ENCODE results near the gene MYLK. TPM values are rescaled to one million over a fixed set of nuclear protein-coding genes. Genes with fewer than 3 reads are reported as not detected.
A peak's percentile ranks its signal among the peaks of the same experiment; 100 is the strongest.

Gene MYLK
- total and polyA plus RNA-seq, 2 experiments from 2014 or later: 13.1 to 27.1 TPM

DNA sequence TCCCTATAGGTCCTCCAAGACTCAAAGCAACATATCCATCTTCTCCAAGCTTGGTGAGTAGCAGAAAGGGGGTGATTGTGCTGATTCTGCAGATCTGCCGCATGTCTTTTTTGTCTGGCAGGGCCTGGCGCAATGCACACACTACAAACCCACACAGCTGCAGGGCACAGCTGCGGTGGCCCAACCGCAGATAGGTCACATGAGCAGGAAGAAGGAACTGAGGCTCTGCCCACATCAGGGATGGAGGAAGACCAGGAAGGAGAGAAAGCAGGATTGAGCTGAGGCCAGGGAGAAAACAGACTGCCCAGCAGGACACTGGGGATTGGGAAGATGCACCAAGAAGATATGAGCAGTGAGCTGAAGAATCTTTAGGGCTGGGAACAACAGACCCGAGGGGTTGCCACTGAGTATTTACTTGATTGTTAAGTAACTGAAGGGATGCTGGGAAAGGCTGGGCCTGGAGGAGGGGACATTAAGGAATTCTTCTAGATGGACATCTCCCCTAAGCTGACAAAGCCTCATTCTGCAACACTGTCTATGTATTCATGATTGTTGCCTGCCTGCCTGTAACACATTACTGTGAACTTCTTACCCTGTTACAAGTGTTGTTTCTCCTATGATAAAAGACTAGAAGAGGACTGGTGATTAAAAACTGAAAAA lies 126.7 kb downstream of the MYLK start:
- WGBS (ENCODE audit: low lambda C conversion rate, missing lambda C conversion rate): 81% methylated on average over 5 of the region's 5 CpGs

DNA sequence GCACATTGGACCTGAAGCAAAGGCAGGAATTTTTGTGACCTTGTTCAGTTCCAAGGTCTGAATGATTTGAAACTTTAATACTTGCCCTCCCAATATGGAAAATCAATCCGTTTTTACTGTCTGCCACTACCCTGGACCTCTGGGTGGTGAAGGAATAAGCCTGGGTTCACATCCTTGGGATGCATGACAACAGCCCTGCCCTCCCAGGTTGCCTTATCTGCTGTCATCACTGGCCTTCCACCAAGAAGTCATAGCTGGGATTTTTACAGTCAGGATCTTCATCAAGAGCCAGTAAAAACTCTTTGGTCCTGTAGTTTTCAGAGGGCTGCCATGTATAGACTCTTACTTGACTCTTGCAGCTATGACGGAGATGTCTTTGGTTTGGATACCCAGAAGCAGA lies 128.6 kb downstream of the MYLK start:
- Histone ChIP-seq H4K20me1 (ENCODE audit: insufficient read depth, poor library complexity, severe bottlenecking) (no peaks in the 10 kb centered on the region), H2AFZ (no peak overlapping the region), H3K27ac (no peak overlapping the region), H3K36me3 (replicated peaks; ENCODE audit: insufficient read depth, low read depth) (no peaks in the 10 kb centered on the region), H3K4me1 (ENCODE audit: insufficient read depth) (peaks cover 14% of the 10 kb centered on the region), H3K27me3 (no peaks in the 10 kb centered on the region), H3K9me2 (replicated peaks; ENCODE audit: insufficient read depth) (no peaks in the 10 kb centered on the region), H3K4me2 (peak overlapping the region; percentile 54), H3K79me2 (no peaks in the 10 kb centered on the region), H3K4me3 (no peak overlapping the region), H3K9me3 (ENCODE audit: low read depth) (no peaks in the 10 kb centered on the region)
- WGBS (ENCODE audit: low lambda C conversion rate, missing lambda C conversion rate): 86% methylated on average over 2 of the region's 2 CpGs
- DNase-seq (ENCODE audit: low spot score): no peak
- TF ChIP-seq EZH2phosphoT487 (IDR thresholded peaks at IDR 0.05; ENCODE audit: low read depth, severe bottlenecking, unreplicated experiment): no peak
- TF ChIP-seq, protein P1, sequence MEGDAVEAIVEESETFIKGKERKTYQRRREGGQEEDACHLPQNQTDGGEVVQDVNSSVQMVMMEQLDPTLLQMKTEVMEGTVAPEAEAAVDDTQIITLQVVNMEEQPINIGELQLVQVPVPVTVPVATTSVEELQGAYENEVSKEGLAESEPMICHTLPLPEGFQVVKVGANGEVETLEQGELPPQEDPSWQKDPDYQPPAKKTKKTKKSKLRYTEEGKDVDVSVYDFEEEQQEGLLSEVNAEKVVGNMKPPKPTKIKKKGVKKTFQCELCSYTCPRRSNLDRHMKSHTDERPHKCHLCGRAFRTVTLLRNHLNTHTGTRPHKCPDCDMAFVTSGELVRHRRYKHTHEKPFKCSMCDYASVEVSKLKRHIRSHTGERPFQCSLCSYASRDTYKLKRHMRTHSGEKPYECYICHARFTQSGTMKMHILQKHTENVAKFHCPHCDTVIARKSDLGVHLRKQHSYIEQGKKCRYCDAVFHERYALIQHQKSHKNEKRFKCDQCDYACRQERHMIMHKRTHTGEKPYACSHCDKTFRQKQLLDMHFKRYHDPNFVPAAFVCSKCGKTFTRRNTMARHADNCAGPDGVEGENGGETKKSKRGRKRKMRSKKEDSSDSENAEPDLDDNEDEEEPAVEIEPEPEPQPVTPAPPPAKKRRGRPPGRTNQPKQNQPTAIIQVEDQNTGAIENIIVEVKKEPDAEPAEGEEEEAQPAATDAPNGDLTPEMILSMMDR (IDR thresholded peaks at IDR 0.05; ENCODE audit: poor library complexity): no peak

More for the DNA sequence above, 126.7 kb downstream of the MYLK start:
- H3K27ac ChIP-seq: no peak overlapping the region
- no peak overlapping the region for H3K4me2 ChIP-seq
- no peak overlapping the region for H3K4me3 ChIP-seq
- H2AFZ ChIP-seq: no peak overlapping the region
- no peak for DNase-seq (ENCODE audit: low spot score)
- no peaks in the 10 kb centered on the region for H3K27me3 ChIP-seq
- no peaks in the 10 kb centered on the region for H4K20me1 ChIP-seq (ENCODE audit: insufficient read depth, poor library complexity, severe bottlenecking)
- TF ChIP-seq EZH2phosphoT487 (IDR thresholded peaks at IDR 0.05; ENCODE audit: low read depth, severe bottlenecking, unreplicated experiment) (no peak), EZH2 (IDR thresholded peaks at IDR 0.05; ENCODE audit: borderline replicate concordance) (no peak)
- TF ChIP-seq, protein P1 (IDR thresholded peaks at IDR 0.05; ENCODE audit: poor library complexity): no peak
- H3K79me2 ChIP-seq: no peaks in the 10 kb centered on the region
- peaks cover 7% of the 10 kb centered on the region for H3K4me1 ChIP-seq (ENCODE audit: insufficient read depth)
- H3K9me3 ChIP-seq (ENCODE audit: low read depth): no peaks in the 10 kb centered on the region
- H3K9me2 ChIP-seq (replicated peaks; ENCODE audit: insufficient read depth): no peaks in the 10 kb centered on the region
- H3K36me3 ChIP-seq (replicated peaks; ENCODE audit: insufficient read depth, low read depth): no peaks in the 10 kb centered on the region

DNA sequence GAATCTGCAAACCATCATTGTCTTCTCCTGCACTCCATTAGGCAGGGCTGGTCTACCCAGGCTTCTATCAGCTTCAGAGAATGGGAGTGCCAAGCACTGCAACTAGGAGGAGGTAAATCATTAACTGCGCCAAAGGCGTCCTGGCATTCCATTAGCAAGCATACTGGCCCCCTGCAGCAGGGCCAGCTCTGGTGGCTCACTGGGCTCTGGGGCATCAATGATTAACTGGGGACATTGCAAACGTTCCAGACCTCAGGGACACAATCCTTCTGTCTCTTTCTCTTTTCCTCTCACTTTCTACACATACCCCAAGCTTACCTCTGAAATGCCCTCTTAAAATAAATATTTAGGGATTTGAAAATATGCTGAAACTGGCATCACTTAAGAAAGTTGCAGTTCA lies 129.0 kb downstream of the MYLK start:
- no peak overlapping the region for H3K4me3 ChIP-seq
- peak; percentile 88 for DNase-seq (ENCODE audit: low spot score)
- WGBS (ENCODE audit: low lambda C conversion rate, missing lambda C conversion rate): 62% methylated on average over 3 of the region's 3 CpGs
- H3K79me2 ChIP-seq: no peaks in the 10 kb centered on the region
- TF ChIP-seq EZH2 (IDR thresholded peaks at IDR 0.05; ENCODE audit: borderline replicate concordance) (no peak), EZH2phosphoT487 (IDR thresholded peaks at IDR 0.05; ENCODE audit: low read depth, severe bottlenecking, unreplicated experiment) (no peak)
- TF ChIP-seq, protein P1 (IDR thresholded peaks at IDR 0.05; ENCODE audit: poor library complexity): no peak
- H3K4me2 ChIP-seq: peak overlapping the region; percentile 54
- no peaks in the 10 kb centered on the region for H3K36me3 ChIP-seq (replicated peaks; ENCODE audit: insufficient read depth, low read depth)
- peaks cover 18% of the 10 kb centered on the region for H3K4me1 ChIP-seq (ENCODE audit: insufficient read depth)
- no peaks in the 10 kb centered on the region for H3K9me3 ChIP-seq (ENCODE audit: low read depth)
- no peaks in the 10 kb centered on the region for H3K27me3 ChIP-seq
- no peak overlapping the region for H3K27ac ChIP-seq
- no peak overlapping the region for H2AFZ ChIP-seq
- H3K9me2 ChIP-seq (replicated peaks; ENCODE audit: insufficient read depth): no peaks in the 10 kb centered on the region
- H4K20me1 ChIP-seq (ENCODE audit: insufficient read depth, poor library complexity, severe bottlenecking): no peaks in the 10 kb centered on the region
